ENCODE data around the gene EPS8L3. TPM values are rescaled to one million over a fixed set of nuclear protein-coding genes. Genes with fewer than 3 reads are reported as not detected.

EPS8L3 gene
- polyA plus RNA-seq, 1 donor (not counting 4 experiments of a cell fraction or from before 2014, with no cell fraction given) = not detected

GRCh38 chr1:109781806-109782205 lies 18.1 kb upstream of the EPS8L3 start:
- H2AFZ ChIP-seq (ENCODE audit: control insufficient read depth, low read length) = no peak overlapping the region
- dilution Hi-C loops (cut with MboI; ENCODE audit: extremely low pct_ligation_motif_present, low sequenced_read_pairs) = no loop called here
- H3K4me1 ChIP-seq (ENCODE audit: control insufficient read depth, extremely low read depth, insufficient read depth, low read length) = peaks cover 18% of the 10 kb centered on the region
- H3K4me2 ChIP-seq (ENCODE audit: control insufficient read depth, extremely low read depth, insufficient read depth, low read depth, low read length) = no peak overlapping the region
- H3K27ac ChIP-seq (ENCODE audit: control insufficient read depth, insufficient read depth, low read length) = no peak overlapping the region
- DNase-seq (ENCODE audit: low read depth, low spot score) (no peak), FAIRE-seq (no peak)
- no peak overlapping the region for H3K9ac ChIP-seq (ENCODE audit: control insufficient read depth, extremely low read depth, insufficient read depth, low read length)
- TF ChIP-seq EZH2 (IDR thresholded peaks at IDR 0.05; ENCODE audit: low read length) = no peak
- TF ChIP-seq, protein P1, sequence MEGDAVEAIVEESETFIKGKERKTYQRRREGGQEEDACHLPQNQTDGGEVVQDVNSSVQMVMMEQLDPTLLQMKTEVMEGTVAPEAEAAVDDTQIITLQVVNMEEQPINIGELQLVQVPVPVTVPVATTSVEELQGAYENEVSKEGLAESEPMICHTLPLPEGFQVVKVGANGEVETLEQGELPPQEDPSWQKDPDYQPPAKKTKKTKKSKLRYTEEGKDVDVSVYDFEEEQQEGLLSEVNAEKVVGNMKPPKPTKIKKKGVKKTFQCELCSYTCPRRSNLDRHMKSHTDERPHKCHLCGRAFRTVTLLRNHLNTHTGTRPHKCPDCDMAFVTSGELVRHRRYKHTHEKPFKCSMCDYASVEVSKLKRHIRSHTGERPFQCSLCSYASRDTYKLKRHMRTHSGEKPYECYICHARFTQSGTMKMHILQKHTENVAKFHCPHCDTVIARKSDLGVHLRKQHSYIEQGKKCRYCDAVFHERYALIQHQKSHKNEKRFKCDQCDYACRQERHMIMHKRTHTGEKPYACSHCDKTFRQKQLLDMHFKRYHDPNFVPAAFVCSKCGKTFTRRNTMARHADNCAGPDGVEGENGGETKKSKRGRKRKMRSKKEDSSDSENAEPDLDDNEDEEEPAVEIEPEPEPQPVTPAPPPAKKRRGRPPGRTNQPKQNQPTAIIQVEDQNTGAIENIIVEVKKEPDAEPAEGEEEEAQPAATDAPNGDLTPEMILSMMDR (optimal IDR thresholded peaks at IDR 0.05 in 1 of 3, IDR thresholded peaks at IDR 0.05 in 1 of 3, conservative IDR thresholded peaks at IDR 0.05 in 1 of 3; ENCODE audit: extremely low read depth in 1 of 3, insufficient read depth in 2 of 3, low read length in 3 of 3) = no peak
- H3K79me2 ChIP-seq (ENCODE audit: control insufficient read depth, insufficient read depth, low read length) = no peaks in the 10 kb centered on the region
- no peaks in the 10 kb centered on the region for H3K27me3 ChIP-seq (ENCODE audit: control insufficient read depth, extremely low read depth, insufficient read depth, low read length)
- H4K20me1 ChIP-seq (ENCODE audit: control insufficient read depth, extremely low read depth, insufficient read depth, low read length) = no peaks in the 10 kb centered on the region
- no peak overlapping the region for H3K4me3 ChIP-seq (ENCODE audit: control insufficient read depth in 2 of 3, extremely low read depth in 1 of 3, insufficient read depth in 2 of 3, low read depth in 1 of 3, low read length in 3 of 3)
- no peaks in the 10 kb centered on the region for H3K36me3 ChIP-seq (ENCODE audit: control insufficient read depth in 2 of 2, extremely low read depth in 1 of 2, insufficient read depth in 2 of 2, low read length in 2 of 2)
- no peaks in the 10 kb centered on the region for H3K9me1 ChIP-seq (ENCODE audit: control insufficient read depth, extremely low read depth, insufficient read depth, low read length)
- no peaks in the 10 kb centered on the region for H3K9me3 ChIP-seq (ENCODE audit: control insufficient read depth, low read depth, low read length)

DNA sequence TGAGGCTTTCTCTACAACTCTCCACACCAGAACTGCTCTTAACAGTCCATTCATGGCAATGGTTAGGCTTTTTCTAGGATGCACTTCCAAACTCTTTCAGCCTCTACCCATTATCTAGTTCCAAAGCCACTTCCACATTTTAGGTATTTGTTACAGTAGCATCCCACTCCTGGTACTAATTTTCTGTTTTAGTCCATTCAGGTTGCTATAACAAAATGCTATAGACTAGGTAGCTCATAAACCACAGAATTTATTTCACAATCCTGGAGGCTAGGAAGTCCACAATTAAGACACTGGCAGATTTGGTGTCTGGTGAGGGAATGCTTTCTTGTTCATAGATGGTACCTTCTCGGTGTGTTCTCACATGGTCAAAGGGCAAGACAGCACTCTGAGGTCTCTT lies 17.3 kb upstream of the EPS8L3 start:
- H3K9ac ChIP-seq (ENCODE audit: control insufficient read depth, extremely low read depth, insufficient read depth, low read length) = no peak overlapping the region
- dilution Hi-C loops (cut with MboI; ENCODE audit: extremely low pct_ligation_motif_present, low sequenced_read_pairs) = no loop called here

More for the DNA sequence above, 17.3 kb upstream of the EPS8L3 start:
- no peaks in the 10 kb centered on the region for H3K9me3 ChIP-seq (ENCODE audit: control insufficient read depth, low read depth, low read length)
- H3K36me3 ChIP-seq (ENCODE audit: control insufficient read depth in 2 of 2, extremely low read depth in 1 of 2, insufficient read depth in 2 of 2, low read length in 2 of 2) = no peaks in the 10 kb centered on the region
- no peak for FAIRE-seq
- no peak for DNase-seq (ENCODE audit: low read depth, low spot score)
- H3K79me2 ChIP-seq (ENCODE audit: control insufficient read depth, insufficient read depth, low read length) = no peaks in the 10 kb centered on the region
- peaks cover 14% of the 10 kb centered on the region for H3K4me1 ChIP-seq (ENCODE audit: control insufficient read depth, extremely low read depth, insufficient read depth, low read length)
- no peaks in the 10 kb centered on the region for H3K27me3 ChIP-seq (ENCODE audit: control insufficient read depth, extremely low read depth, insufficient read depth, low read length)
- no peak overlapping the region for H3K4me3 ChIP-seq (ENCODE audit: control insufficient read depth in 2 of 3, extremely low read depth in 1 of 3, insufficient read depth in 2 of 3, low read depth in 1 of 3, low read length in 3 of 3)
- H3K9me1 ChIP-seq (ENCODE audit: control insufficient read depth, extremely low read depth, insufficient read depth, low read length) = no peaks in the 10 kb centered on the region
- no peak overlapping the region for H3K4me2 ChIP-seq (ENCODE audit: control insufficient read depth, extremely low read depth, insufficient read depth, low read depth, low read length)
- no peak overlapping the region for H3K27ac ChIP-seq (ENCODE audit: control insufficient read depth, insufficient read depth, low read length)
- TF ChIP-seq, protein P1 (optimal IDR thresholded peaks at IDR 0.05 in 1 of 3, IDR thresholded peaks at IDR 0.05 in 1 of 3, conservative IDR thresholded peaks at IDR 0.05 in 1 of 3; ENCODE audit: extremely low read depth in 1 of 3, insufficient read depth in 2 of 3, low read length in 3 of 3) = no peak
- no peak for TF ChIP-seq EZH2 (IDR thresholded peaks at IDR 0.05; ENCODE audit: low read length)
- H2AFZ ChIP-seq (ENCODE audit: control insufficient read depth, low read length) = no peak overlapping the region
- H4K20me1 ChIP-seq (ENCODE audit: control insufficient read depth, extremely low read depth, insufficient read depth, low read length) = no peaks in the 10 kb centered on the region

Data from keratinocyte (primary cell).